Tibial nerve (tissue), 4 donors: ENCODE measurements around the gene CAPZA1. TPM values are rescaled to one million over a fixed set of nuclear protein-coding genes. Genes with fewer than 3 reads are reported as not detected.
A peak's percentile ranks its signal among the peaks of the same experiment; 100 is the strongest.

Experiments used
- DNase-seq, 2 donors: peaks; one replicate each; pipeline ENCODE4 v3.0.0-alpha.2; 2019; ENCODE audit warnings: low spot score in 2 of 2
- H3K27ac ChIP-seq, 4 donors: fragments of 200-600 bp; sonication (generic) in 3 of 4; one replicate each; pipeline ENCODE4 v1.5.1; 2017 to 2019; ENCODE audit warnings: mild to moderate bottlenecking in 1 of 4
- H3K27me3 ChIP-seq, 2 donors: fragments of 200-600 bp; sonication (generic) in 1 of 2; one replicate each; pipeline versions ENCODE4 v1.5.1 to v1.6.0; 2017 to 2019
- H3K36me3 ChIP-seq, 3 donors: fragments of 200-600 bp; sonication (generic); one replicate each; pipeline ENCODE4 v1.5.1; 2018 to 2019
- H3K4me1 ChIP-seq, 4 donors: fragments of 200-600 bp; sonication (generic) in 3 of 4; one replicate each; pipeline ENCODE4 v1.5.1; 2017 to 2019
- H3K4me3 ChIP-seq, 4 donors: fragments of 200-600 bp; sonication (generic) in 3 of 4; one replicate each; pipeline ENCODE4 v1.5.1; 2017 to 2019; ENCODE audit warnings: mild to moderate bottlenecking in 1 of 4, moderate library complexity in 1 of 4
- H3K9me3 ChIP-seq, 4 donors: fragments of 200-600 bp; sonication (generic) in 3 of 4; one replicate each; pipeline ENCODE4 v1.5.1; 2017 to 2019
- CTCF ChIP-seq, 5 experiments: fragments of 200-600 bp in 3 of 5; fragments of 450-650 bp in 2 of 5; sonication (generic) in 3 of 5; IDR thresholded peaks; one replicate each; pipeline ENCODE4 v1.5.1; 2016 to 2019; ENCODE audit warnings: antibody characterized with exemption in 5 of 5, mild to moderate bottlenecking in 3 of 5, moderate library complexity in 2 of 5
- EP300 ChIP-seq, 2 donors: sonication (generic); formaldehyde crosslinking; IDR thresholded peaks; one replicate each; pipeline ENCODE4 v1.6.1; 2017; ENCODE audit warnings: antibody characterized with exemption in 2 of 2, mild to moderate bottlenecking in 1 of 2
- POLR2A ChIP-seq, 2 donors: fragments of 450-650 bp; IDR thresholded peaks; one replicate each; pipeline ENCODE4 v1.6.1; 2017; ENCODE audit warnings: antibody characterized with exemption in 2 of 2, mild to moderate bottlenecking in 2 of 2, moderate library complexity in 2 of 2
- WGBS, 2 donors: methylation state at CpG; one replicate each; pipeline ENCODE4 v1.1.5; 2018; 5-methylcytosine and 5-hydroxymethylcytosine counted together
- small RNA-seq: library from RNA; depleted of rRNA; stranded (forward); fragments of <200 nt; gene quantifications from one replicate; pipeline ENCODE3, GENCODE V24; 2016
- total RNA-seq, 4 donors: library from RNA; depleted of rRNA; stranded (reverse); fragments of >200 nt; gene quantifications; one replicate each; pipeline ENCODE4 v1.1.0, GENCODE V29; 2016

Gene CAPZA1
- total RNA-seq, 4 donors from 2014 or later = 90.8 to 126 (median 114) TPM

- peak; percentile 59 to 66 for DNase-seq
- peak; percentile 86 to 92 (median 90) for TF ChIP-seq CTCF (IDR thresholded peaks at IDR 0.05)
- TF ChIP-seq POLR2A (IDR thresholded peaks at IDR 0.05) = no peak
- TF ChIP-seq EP300 (IDR thresholded peaks at IDR 0.05) = no peak
- 12 to 27% methylated on average over 21 to 42 of the region's 44 CpGs for whole genome bisulfite sequencing, 2 donors
- Histone ChIP-seq H3K27ac (no peak overlapping the region), H3K27me3 (peaks cover 0 to 4% of the 10 kb centered on the region in 2 donors), H3K36me3 (no peaks in the 10 kb centered on the region), H3K4me1 (peaks cover 0 to 48% (median 28%) of the 10 kb centered on the region in 4 donors), H3K9me3 (no peaks in the 10 kb centered on the region), H3K4me3 (peak overlapping the region in 2 of 4 donors; percentile 32 to 45)
Measured at GRCh38 chr1:112718691-112719418, 99.2 kb downstream of the CAPZA1 start.

- WGBS, 2 donors = 96 to 100% methylated on average over 2 of the region's 2 CpGs
- Histone ChIP-seq H3K27ac (no peak overlapping the region), H3K4me3 (no peak overlapping the region), H3K27me3 (peaks cover 0 to 4% of the 10 kb centered on the region in 2 donors), H3K4me1 (peaks cover 0 to 39% (median 20%) of the 10 kb centered on the region in 4 donors), H3K36me3 (no peaks in the 10 kb centered on the region), H3K9me3 (no peaks in the 10 kb centered on the region)
- no peak for DNase-seq
- TF ChIP-seq CTCF (IDR thresholded peaks at IDR 0.05) (no peak), EP300 (IDR thresholded peaks at IDR 0.05) (no peak), POLR2A (IDR thresholded peaks at IDR 0.05) (no peak)
Measured at GRCh38 chr1:112719706-112720105, 100.1 kb downstream of the CAPZA1 start.

- Histone ChIP-seq H3K27me3 (peaks cover 0 to 4% of the 10 kb centered on the region in 2 donors), H3K9me3 (no peaks in the 10 kb centered on the region), H3K4me1 (peaks cover 0 to 33% (median 18%) of the 10 kb centered on the region in 4 donors), H3K27ac (no peak overlapping the region), H3K4me3 (no peak overlapping the region), H3K36me3 (no peaks in the 10 kb centered on the region)
- TF ChIP-seq CTCF (IDR thresholded peaks at IDR 0.05) (no peak), EP300 (IDR thresholded peaks at IDR 0.05) (no peak), POLR2A (IDR thresholded peaks at IDR 0.05) (no peak)
- WGBS, 2 donors = 73 to 80% methylated on average over 3 of the region's 3 CpGs
- no peak for DNase-seq
Measured at GRCh38 chr1:112720800-112721199, 101.2 kb downstream of the CAPZA1 start.

Small RNA genes lying within 50 kb of the gene (small RNA-seq; reads per million reads assigned to genes)
- gene RNU7-70P = not detected

Other genes starting within 250 kb of the CAPZA1 start
- 10 to 100 TPM; 18.8 to 28.0 (median 20.8) TPM for gene CTTNBP2NL, start 223.6 kb upstream of the CAPZA1 start, total RNA-seq
- 10 to 100 TPM in 2 of 4 donors, 1 to 10 TPM in 2; 3.6 to 12.2 (median 9.7) TPM for gene WNT2B, start 110.9 kb upstream of the CAPZA1 start, total RNA-seq
- 10 to 100 TPM; 18.4 to 24.0 (median 20.4) TPM for gene ST7L, start 691 bp upstream of the CAPZA1 start, total RNA-seq
- gene MOV10, start 54.8 kb downstream of the CAPZA1 start, total RNA-seq = 10 to 100 TPM; 30.6 to 69.9 (median 43.8) TPM
- 100 to 1,000 TPM; 225 to 297 (median 293) TPM for gene RHOC, start 87.3 kb downstream of the CAPZA1 start, total RNA-seq
- gene PPM1J, start 95.5 kb downstream of the CAPZA1 start, total RNA-seq = 1 to 10 TPM in 3 of 4 donors, under 1 TPM in 1; 0.66 to 3.3 (median 1.8) TPM